K562 (cell line): ENCODE data around the gene TMED4. TPM values are rescaled to one million over a fixed set of nuclear protein-coding genes. Genes with fewer than 3 reads are reported as not detected.
A peak's percentile ranks its signal among the peaks of the same experiment; 100 is the strongest.

Experiments used
- CEBPG ChIP-seq, 3 experiments: fragments of 200-800 bp in 1 of 3; sonication (Bioruptor generic) in 1 of 3; sonication (generic) in 1 of 3; formaldehyde crosslinking in 1 of 3; IDR thresholded peaks in 2 of 3; conservative IDR thresholded peaks in 1 of 3; 2 replicates each; pipeline versions ENCODE4 v1.6.1 to v1.8.0; 2016 to 2022; ENCODE audit warnings: missing compliant biosample characterization in 2 of 3, missing genetic modification characterization in 2 of 3, mild to moderate bottlenecking in 1 of 3, missing genetic modification reagents in 1 of 3
- MIER1 ChIP-seq: fragments of 450-650 bp; IDR thresholded peaks from 2 replicates; pipeline ENCODE4 v1.6.1; 2016; ENCODE audit warnings: antibody characterized with exemption, mild to moderate bottlenecking, low read depth
- MLX ChIP-seq, 2 experiments: fragments of 450-650 bp in 1 of 2; sonication (generic) in 1 of 2; formaldehyde crosslinking; conservative IDR thresholded peaks; 2 replicates each; pipeline versions ENCODE4 v1.4.0 to v1.8.1; 2020 to 2022; ENCODE audit warnings: mild to moderate bottlenecking in 1 of 2, missing genetic modification reagents in 1 of 2
- NFE2L1 ChIP-seq: fragments of 450-650 bp; IDR thresholded peaks from 2 replicates; pipeline ENCODE4 v1.6.1; 2016; ENCODE audit warnings: missing genetic modification characterization, low read depth, mild to moderate bottlenecking, missing compliant biosample characterization, moderate library complexity, borderline replicate concordance
- NKRF ChIP-seq: fragments of 450-650 bp; IDR thresholded peaks from 2 replicates; pipeline ENCODE4 v1.6.1; 2016; ENCODE audit warnings: borderline replicate concordance
- NR1H2 ChIP-seq: sonication (generic); formaldehyde crosslinking; IDR thresholded peaks from 2 replicates; pipeline ENCODE4 v1.4.0; 2020; ENCODE audit warnings: mild to moderate bottlenecking, missing genetic modification reagents
- PHTF2 ChIP-seq: fragments of 250-450 bp; sonication (Bioruptor Pico); IDR thresholded peaks from 2 replicates; pipeline ENCODE4 v1.5.0; 2021; ENCODE audit warnings: mild to moderate bottlenecking
- POLR2B ChIP-seq: fragments of 450-650 bp; IDR thresholded peaks from 2 replicates; pipeline ENCODE4 v1.6.1; 2018; ENCODE audit warnings: low read depth; ENCODE audit not compliant: partially characterized antibody
- SIN3A ChIP-seq, 2 experiments: fragments of 150-350 bp in 1 of 2; IDR thresholded peaks; 2 replicates each; pipeline ENCODE4 v1.6.1; 2011 to 2016; ENCODE audit warnings: borderline replicate concordance in 2 of 2, low read depth in 2 of 2, low read length in 2 of 2, mild to moderate bottlenecking in 2 of 2, moderate library complexity in 2 of 2; ENCODE audit not compliant: control insufficient read depth in 1 of 2
- SRSF1 ChIP-seq: fragments of 200-400 bp; formaldehyde crosslinking; IDR thresholded peaks from 2 replicates; pipeline ENCODE4 v1.6.1; 2017; ENCODE audit warnings: mild to moderate bottlenecking, low read depth, low read length, moderate library complexity
- ZNF212 ChIP-seq: fragments of 450-650 bp; formaldehyde crosslinking; IDR thresholded peaks from 2 replicates; pipeline ENCODE4 v1.4.0; 2020; ENCODE audit warnings: mild to moderate bottlenecking
- ZNF449 ChIP-seq: fragments of 250-450 bp; sonication (Bioruptor Pico); IDR thresholded peaks from 2 replicates; pipeline ENCODE4 v1.8.0; 2022; ENCODE audit warnings: moderate library complexity, mild to moderate bottlenecking, inconsistent platforms
- ZNF644 ChIP-seq: fragments of 200-800 bp; sonication (Bioruptor generic); IDR thresholded peaks from 2 replicates; pipeline ENCODE4 v1.6.1; 2016; ENCODE audit warnings: low read depth, missing genetic modification characterization, missing compliant biosample characterization
- polyA plus RNA-seq, 8 experiments: library from polyadenylated mRNA; depleted of rRNA in 4 of 8; stranded (reverse) in 5 of 8; unstranded in 3 of 8; fragments of >200 nt; fragmentation: Nextera tagmentation in 2 of 8; fragmentation: Illumina TruSeq in 1 of 8; extraction: Ambion mirVana in 2 of 8; extraction: Trizol in 1 of 8; gene quantifications; 2 replicates each; pipeline versions ENCODE4 v1.2.1 to v1.2.3, GENCODE V29; 2011 to 2014; ENCODE audit warnings: inconsistent platforms in 1 of 8, missing spikeins in 1 of 8
- total RNA-seq, 7 experiments: library from RNA; depleted of rRNA in 6 of 7; stranded (reverse); fragments of >200 nt in 6 of 7; fragmentation: Illumina TruSeq in 2 of 7; extraction: Trizol in 2 of 7; gene quantifications; 2 replicates each; pipeline versions ENCODE4 v1.2.1 to v1.2.3, GENCODE V29; 2011 to 2021; ENCODE audit warnings: low replicate concordance in 1 of 7
- TF ChIP-seq, protein P1 (sequence below): fragments of 450-650 bp; IDR thresholded peaks from 2 replicates; pipeline ENCODE4 v1.6.1; 2016; ENCODE audit warnings: antibody characterized with exemption
- TF ChIP-seq, protein P2 (sequence below): fragments of 450-650 bp; IDR thresholded peaks from 2 replicates; pipeline ENCODE4 v1.6.1; 2018; ENCODE audit not compliant: partially characterized antibody

The TMED4 gene
- total and polyA plus RNA-seq, 9 of the 15 experiments (the other 6 are each of a cell fraction or from before 2014, with no cell fraction given): 20.3 to 64.0 (median 42.1) TPM

DNA sequence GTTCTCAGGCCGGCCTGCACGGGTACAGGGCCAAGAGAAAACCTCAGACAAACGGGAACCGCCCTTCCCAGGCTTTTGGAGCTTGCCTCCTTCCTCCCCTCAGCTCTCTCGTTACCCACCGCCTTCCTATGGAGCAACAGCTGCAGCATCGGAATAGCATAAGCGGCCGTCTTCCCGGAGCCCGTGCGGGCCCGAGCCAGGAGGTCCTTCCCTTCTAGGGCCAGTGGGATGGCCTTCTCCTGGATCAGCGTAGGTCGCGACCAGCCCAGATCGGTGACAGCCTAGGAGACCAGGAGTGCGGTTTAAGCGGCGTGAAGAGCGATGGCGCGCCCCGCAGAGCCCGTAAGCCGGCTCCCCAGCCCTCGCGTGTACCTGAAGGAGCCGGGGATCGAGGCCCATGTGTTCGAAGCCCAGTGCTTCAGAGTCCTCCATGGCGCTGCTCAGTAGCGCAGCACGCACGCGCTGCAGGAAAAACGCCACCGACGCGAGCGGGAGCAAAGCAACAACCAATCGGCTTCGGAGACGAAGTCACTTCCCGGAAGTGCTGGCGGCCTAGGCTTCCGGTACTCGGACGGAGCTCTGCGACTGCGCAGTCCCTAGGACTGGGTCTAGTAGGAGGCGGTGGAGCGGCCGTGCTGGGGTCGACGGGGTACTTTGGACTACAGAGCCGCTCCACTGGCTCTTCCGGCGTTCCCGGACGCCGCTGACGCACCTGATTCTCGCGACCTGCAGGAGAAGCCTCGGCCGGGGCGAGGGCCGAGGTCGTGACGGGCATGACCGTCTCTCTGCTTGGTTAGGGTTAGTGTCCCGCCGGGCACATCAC, 8.4 kb downstream of the TMED4 start, which contains the start of gene DDX56 (continued):
- TF ChIP-seq ZNF449 (CRISPR knock-in tag): no peak
- TF ChIP-seq, protein P1, sequence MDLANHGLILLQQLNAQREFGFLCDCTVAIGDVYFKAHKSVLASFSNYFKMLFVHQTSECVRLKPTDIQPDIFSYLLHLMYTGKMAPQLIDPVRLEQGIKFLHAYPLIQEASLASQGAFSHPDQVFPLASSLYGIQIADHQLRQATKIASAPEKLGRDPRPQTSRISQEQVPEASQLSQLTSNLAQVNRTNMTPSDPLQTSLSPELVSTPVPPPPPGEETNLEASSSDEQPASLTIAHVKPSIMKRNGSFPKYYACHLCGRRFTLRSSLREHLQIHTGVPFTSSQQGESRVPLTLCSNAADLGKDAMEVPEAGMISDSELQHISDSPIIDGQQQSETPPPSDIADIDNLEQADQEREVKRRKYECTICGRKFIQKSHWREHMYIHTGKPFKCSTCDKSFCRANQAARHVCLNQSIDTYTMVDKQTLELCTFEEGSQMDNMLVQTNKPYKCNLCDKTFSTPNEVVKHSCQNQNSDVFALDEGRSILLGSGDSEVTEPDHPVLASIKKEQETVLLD: peak; percentile 89
- no peak for TF ChIP-seq NFE2L1
- TF ChIP-seq SIN3A (IDR thresholded peaks at IDR 0.05; ENCODE audit: borderline replicate concordance in 2 of 2, control insufficient read depth in 1 of 2, low read depth in 2 of 2, low read length in 2 of 2): peak; percentile 83 to 91; a peak in 2 of 4 replicates
- 0 out of 2 replicates have a peak, but pooled peaks have one; percentile 60 for TF ChIP-seq ZNF212 (CRISPR knock-in tag)
- no peak; the same call in 1 of the 2 replicates for TF ChIP-seq CEBPG (CRISPR knock-in tag; IDR thresholded peaks at IDR 0.05)
- 0 out of 4 replicates have a peak, but pooled peaks of 1 of the 2 experiments have one; percentile 8 for TF ChIP-seq CEBPG (tag; conservative IDR thresholded peaks at IDR 0.05 in 1 of 2, IDR thresholded peaks at IDR 0.05 in 1 of 2)
- no peak for TF ChIP-seq ZNF644 (tag)
- no peak for TF ChIP-seq PHTF2 (CRISPR knock-in tag)
- TF ChIP-seq SRSF1: no peak
- no peak for TF ChIP-seq MIER1
- TF ChIP-seq NKRF: peak; percentile 96
- TF ChIP-seq MLX (CRISPR knock-in tag; conservative IDR thresholded peaks at IDR 0.05): no peak
- TF ChIP-seq, protein P2, sequence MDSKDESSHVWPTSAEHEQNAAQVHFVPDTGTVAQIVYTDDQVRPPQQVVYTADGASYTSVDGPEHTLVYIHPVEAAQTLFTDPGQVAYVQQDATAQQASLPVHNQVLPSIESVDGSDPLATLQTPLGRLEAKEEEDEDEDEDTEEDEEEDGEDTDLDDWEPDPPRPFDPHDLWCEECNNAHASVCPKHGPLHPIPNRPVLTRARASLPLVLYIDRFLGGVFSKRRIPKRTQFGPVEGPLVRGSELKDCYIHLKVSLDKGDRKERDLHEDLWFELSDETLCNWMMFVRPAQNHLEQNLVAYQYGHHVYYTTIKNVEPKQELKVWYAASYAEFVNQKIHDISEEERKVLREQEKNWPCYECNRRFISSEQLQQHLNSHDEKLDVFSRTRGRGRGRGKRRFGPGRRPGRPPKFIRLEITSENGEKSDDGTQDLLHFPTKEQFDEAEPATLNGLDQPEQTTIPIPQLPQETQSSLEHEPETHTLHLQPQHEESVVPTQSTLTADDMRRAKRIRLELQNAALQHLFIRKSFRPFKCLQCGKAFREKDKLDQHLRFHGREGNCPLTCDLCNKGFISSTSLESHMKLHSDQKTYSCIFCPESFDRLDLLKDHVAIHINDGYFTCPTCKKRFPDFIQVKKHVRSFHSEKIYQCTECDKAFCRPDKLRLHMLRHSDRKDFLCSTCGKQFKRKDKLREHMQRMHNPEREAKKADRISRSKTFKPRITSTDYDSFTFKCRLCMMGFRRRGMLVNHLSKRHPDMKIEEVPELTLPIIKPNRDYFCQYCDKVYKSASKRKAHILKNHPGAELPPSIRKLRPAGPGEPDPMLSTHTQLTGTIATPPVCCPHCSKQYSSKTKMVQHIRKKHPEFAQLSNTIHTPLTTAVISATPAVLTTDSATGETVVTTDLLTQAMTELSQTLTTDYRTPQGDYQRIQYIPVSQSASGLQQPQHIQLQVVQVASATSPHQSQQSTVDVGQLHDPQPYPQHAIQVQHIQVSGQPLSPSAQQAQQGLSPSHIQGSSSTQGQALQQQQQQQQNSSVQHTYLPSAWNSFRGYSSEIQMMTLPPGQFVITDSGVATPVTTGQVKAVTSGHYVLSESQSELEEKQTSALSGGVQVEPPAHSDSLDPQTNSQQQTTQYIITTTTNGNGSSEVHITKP: peak; percentile 10
- TF ChIP-seq NR1H2 (CRISPR knock-in tag): no peak
- TF ChIP-seq POLR2B: peak; percentile 92
